ENCODE results near the gene MAML3.

DNA sequence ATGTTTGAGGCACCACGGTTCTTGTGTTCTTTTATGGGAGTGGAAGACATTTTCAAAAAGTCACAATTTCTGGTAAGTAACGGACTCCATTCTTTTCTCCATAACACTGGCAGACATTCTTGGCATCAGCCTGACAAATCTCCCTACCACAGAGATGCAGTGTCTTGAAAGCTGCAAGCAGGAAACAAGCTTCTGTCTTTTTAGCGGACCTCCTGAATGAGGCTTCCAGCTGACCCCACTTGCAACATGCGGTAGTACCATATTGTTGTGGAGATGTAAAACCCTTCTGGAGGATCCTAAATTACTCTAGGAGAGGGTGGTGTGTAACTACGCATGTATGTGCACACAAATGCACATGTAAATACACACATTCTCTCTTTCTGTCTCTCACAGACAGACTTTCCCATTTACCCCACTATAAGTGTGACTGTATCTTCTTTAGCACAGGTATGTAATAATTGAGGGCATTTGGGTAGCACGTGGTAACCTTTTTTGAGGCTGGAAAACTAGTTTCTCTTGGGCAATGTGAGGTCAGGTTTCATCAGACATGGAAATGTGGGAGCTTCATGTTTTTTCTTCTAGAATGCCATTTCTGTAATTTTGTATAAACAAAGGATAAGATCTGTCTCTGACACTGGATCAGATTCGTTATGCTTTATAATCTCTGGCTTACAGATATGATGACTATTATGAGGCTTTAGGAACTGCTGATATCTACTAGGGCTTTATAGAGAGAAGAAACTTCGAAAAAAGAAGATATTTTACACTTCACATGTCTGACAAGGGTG, 358.3 kb downstream of the MAML3 start:
- TF ChIP-seq POLR2A (IDR thresholded peaks at IDR 0.05; ENCODE audit: low read length) (no peak), GATA1 (IDR thresholded peaks at IDR 0.05; ENCODE audit: low read depth, low read length) (no peak)
